ENCODE results near the gene CD34.

The CD34 gene

GRCh38 chr1:207868774-207869721 is 41.9 kb downstream of the CD34 start:
- Histone ChIP-seq H3K9me3 (ENCODE audit: control insufficient read depth, insufficient read depth, low read depth, low read length) (no peaks in the 10 kb centered on the region), H3K27ac (ENCODE audit: extremely low read depth, low read depth, low read length) (peak overlapping the region; percentile 74; the same call in 1 of the 2 replicates), H3K4me3 (ENCODE audit: low read depth, low read length) (peak overlapping the region; percentile 71), H3K4me1 (ENCODE audit: control insufficient read depth, insufficient read depth, low read length) (0 out of 2 replicates have a peak, but pooled peaks cover 2% of the 10 kb centered on the region), H3K36me3 (ENCODE audit: control insufficient read depth in 2 of 2, insufficient read depth in 1 of 2, low read length in 2 of 2) (peaks cover 0 to 37% of the 10 kb centered on the region in 2 experiments; a peak in 2 of 3 replicates)
- ChIA-PET POLR2A (interaction anchor here (0.6 to 1.4 kb wide), 5 partner anchors 12 to 1234 kb away, joined by 3 to 4 read pairs (median 3); partner anchors contain the start of gene DYRK3), CTCF (interaction anchor here (0.5 to 11.2 kb wide), 28 partner anchors 9 to 448 kb away, joined by 3 to 146 read pairs (median 4); no protein-coding TSS in a partner anchor)
- peak; percentile 39; the same call in 1 of the 2 replicates for TF ChIP-seq SP3 (tag by site-specific recombination; IDR thresholded peaks at IDR 0.05)
- TF ChIP-seq ZNF600 (tag by site-specific recombination; IDR thresholded peaks at IDR 0.05) = peak; percentile 68; the same call in 1 of the 2 replicates
- no peak for TF ChIP-seq ZNF174 (tag by site-specific recombination; IDR thresholded peaks at IDR 0.05)
- TF ChIP-seq, protein P1, sequence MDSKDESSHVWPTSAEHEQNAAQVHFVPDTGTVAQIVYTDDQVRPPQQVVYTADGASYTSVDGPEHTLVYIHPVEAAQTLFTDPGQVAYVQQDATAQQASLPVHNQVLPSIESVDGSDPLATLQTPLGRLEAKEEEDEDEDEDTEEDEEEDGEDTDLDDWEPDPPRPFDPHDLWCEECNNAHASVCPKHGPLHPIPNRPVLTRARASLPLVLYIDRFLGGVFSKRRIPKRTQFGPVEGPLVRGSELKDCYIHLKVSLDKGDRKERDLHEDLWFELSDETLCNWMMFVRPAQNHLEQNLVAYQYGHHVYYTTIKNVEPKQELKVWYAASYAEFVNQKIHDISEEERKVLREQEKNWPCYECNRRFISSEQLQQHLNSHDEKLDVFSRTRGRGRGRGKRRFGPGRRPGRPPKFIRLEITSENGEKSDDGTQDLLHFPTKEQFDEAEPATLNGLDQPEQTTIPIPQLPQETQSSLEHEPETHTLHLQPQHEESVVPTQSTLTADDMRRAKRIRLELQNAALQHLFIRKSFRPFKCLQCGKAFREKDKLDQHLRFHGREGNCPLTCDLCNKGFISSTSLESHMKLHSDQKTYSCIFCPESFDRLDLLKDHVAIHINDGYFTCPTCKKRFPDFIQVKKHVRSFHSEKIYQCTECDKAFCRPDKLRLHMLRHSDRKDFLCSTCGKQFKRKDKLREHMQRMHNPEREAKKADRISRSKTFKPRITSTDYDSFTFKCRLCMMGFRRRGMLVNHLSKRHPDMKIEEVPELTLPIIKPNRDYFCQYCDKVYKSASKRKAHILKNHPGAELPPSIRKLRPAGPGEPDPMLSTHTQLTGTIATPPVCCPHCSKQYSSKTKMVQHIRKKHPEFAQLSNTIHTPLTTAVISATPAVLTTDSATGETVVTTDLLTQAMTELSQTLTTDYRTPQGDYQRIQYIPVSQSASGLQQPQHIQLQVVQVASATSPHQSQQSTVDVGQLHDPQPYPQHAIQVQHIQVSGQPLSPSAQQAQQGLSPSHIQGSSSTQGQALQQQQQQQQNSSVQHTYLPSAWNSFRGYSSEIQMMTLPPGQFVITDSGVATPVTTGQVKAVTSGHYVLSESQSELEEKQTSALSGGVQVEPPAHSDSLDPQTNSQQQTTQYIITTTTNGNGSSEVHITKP (tag by site-specific recombination; IDR thresholded peaks at IDR 0.05) = peak; percentile 24; the same call in 1 of the 2 replicates
- no peak for TF ChIP-seq ZXDB (tag by site-specific recombination; IDR thresholded peaks at IDR 0.05)
- TF ChIP-seq ZNF561 (tag by site-specific recombination; IDR thresholded peaks at IDR 0.05; ENCODE audit: borderline replicate concordance) = peak; percentile 45; the same call in 1 of the 2 replicates
- peak; percentile 80 for TF ChIP-seq IKZF3 (tag by site-specific recombination; IDR thresholded peaks at IDR 0.05)
- TF ChIP-seq ZSCAN30 (tag by site-specific recombination; IDR thresholded peaks at IDR 0.05) = peak; percentile 56; the same call in 1 of the 2 replicates
- TF ChIP-seq ZNF660 (tag by site-specific recombination; IDR thresholded peaks at IDR 0.05) = peak; percentile 54; the same call in 1 of the 2 replicates
- peak; percentile 8; the same call in 1 of the 2 replicates for TF ChIP-seq ZNF335 (tag by site-specific recombination; conservative IDR thresholded peaks at IDR 0.05)
- TF ChIP-seq, protein P2, sequence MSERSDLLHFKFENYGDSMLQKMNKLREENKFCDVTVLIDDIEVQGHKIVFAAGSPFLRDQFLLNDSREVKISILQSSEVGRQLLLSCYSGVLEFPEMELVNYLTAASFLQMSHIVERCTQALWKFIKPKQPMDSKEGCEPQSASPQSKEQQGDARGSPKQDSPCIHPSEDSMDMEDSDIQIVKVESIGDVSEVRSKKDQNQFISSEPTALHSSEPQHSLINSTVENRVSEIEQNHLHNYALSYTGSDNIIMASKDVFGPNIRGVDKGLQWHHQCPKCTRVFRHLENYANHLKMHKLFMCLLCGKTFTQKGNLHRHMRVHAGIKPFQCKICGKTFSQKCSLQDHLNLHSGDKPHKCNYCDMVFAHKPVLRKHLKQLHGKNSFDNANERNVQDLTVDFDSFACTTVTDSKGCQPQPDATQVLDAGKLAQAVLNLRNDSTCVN (tag by site-specific recombination; optimal IDR thresholded peaks at IDR 0.05) = peak; percentile 63
- no peak for TF ChIP-seq KLF16 (tag by site-specific recombination; IDR thresholded peaks at IDR 0.05)
- peak; percentile 25; the same call in 1 of the 2 replicates for TF ChIP-seq ZNF596 (tag by site-specific recombination; IDR thresholded peaks at IDR 0.05)
- TF ChIP-seq PATZ1 (tag by site-specific recombination; IDR thresholded peaks at IDR 0.05) = no peak
- 0 out of 2 replicates have a peak, but pooled peaks have one; percentile 11 for TF ChIP-seq CTCF (tag by site-specific recombination; IDR thresholded peaks at IDR 0.05)
- TF ChIP-seq, protein P3, sequence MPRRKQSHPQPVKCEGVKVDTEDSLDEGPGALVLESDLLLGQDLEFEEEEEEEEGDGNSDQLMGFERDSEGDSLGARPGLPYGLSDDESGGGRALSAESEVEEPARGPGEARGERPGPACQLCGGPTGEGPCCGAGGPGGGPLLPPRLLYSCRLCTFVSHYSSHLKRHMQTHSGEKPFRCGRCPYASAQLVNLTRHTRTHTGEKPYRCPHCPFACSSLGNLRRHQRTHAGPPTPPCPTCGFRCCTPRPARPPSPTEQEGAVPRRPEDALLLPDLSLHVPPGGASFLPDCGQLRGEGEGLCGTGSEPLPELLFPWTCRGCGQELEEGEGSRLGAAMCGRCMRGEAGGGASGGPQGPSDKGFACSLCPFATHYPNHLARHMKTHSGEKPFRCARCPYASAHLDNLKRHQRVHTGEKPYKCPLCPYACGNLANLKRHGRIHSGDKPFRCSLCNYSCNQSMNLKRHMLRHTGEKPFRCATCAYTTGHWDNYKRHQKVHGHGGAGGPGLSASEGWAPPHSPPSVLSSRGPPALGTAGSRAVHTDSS (tag by site-specific recombination; IDR thresholded peaks at IDR 0.05) = no peak
- TF ChIP-seq ZNF571 (tag by site-specific recombination; IDR thresholded peaks at IDR 0.05) = no peak
- no peak for TF ChIP-seq TCF7L2 (IDR thresholded peaks at IDR 0.05; ENCODE audit: borderline replicate concordance, low read depth, low read length)
- TF ChIP-seq ZNF341 (tag by site-specific recombination; IDR thresholded peaks at IDR 0.05; ENCODE audit: low read depth) = peak; percentile 90

All from HEK293 (cell line).